ENCODE measurements around the gene MAP3K5. TPM values are rescaled to one million over a fixed set of nuclear protein-coding genes. Genes with fewer than 3 reads are reported as not detected.

The MAP3K5 gene
- total RNA-seq, 3 donors from 2014 or later (not counting 1 experiment from before 2014, with no cell fraction given) = 19.7 to 36.7 (median 35.4) TPM

- Histone ChIP-seq H3K27me3 (ENCODE audit: control insufficient read depth, insufficient read depth, low read length) (no peaks in the 10 kb centered on the region), H3K27ac (ENCODE audit: low read length) (no peak overlapping the region), H3K4me3 (ENCODE audit: low read length) (no peak overlapping the region), H3K36me3 (ENCODE audit: control insufficient read depth, insufficient read depth, low read length) (no peaks in the 10 kb centered on the region), H3K9me3 (ENCODE audit: control insufficient read depth, insufficient read depth, low read length) (no peaks in the 10 kb centered on the region), H3K4me1 (ENCODE audit: control insufficient read depth, insufficient read depth, low read length) (no peaks in the 10 kb centered on the region)
- no peaks in the 10 kb centered on the region for H3K36me3 Mint-ChIP-seq
- TF ChIP-seq, protein P1, sequence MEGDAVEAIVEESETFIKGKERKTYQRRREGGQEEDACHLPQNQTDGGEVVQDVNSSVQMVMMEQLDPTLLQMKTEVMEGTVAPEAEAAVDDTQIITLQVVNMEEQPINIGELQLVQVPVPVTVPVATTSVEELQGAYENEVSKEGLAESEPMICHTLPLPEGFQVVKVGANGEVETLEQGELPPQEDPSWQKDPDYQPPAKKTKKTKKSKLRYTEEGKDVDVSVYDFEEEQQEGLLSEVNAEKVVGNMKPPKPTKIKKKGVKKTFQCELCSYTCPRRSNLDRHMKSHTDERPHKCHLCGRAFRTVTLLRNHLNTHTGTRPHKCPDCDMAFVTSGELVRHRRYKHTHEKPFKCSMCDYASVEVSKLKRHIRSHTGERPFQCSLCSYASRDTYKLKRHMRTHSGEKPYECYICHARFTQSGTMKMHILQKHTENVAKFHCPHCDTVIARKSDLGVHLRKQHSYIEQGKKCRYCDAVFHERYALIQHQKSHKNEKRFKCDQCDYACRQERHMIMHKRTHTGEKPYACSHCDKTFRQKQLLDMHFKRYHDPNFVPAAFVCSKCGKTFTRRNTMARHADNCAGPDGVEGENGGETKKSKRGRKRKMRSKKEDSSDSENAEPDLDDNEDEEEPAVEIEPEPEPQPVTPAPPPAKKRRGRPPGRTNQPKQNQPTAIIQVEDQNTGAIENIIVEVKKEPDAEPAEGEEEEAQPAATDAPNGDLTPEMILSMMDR (IDR thresholded peaks at IDR 0.05) = no peak
- H3K4me3 Mint-ChIP-seq = no peak overlapping the region
- H3K27ac Mint-ChIP-seq = no peak overlapping the region
- H3K27me3 Mint-ChIP-seq (ENCODE audit: low read depth in 2 of 2) = peaks cover 9 to 26% of the 10 kb centered on the region in 2 donors
- peaks cover 6 to 9% of the 10 kb centered on the region in 2 donors for H3K4me1 Mint-ChIP-seq
- no peaks in the 10 kb centered on the region for H3K9me3 Mint-ChIP-seq
- ATAC-seq (peak; percentile 53 to 78 (median 64)), DNase-seq (peak in 1 of 2 donors; percentile 58)
- intact Hi-C loops (cut with micrococcal nuclease) = no loop called here
- 17% methylated on average over 14 of the region's 16 CpGs for WGBS (ENCODE audit: insufficient coverage)
Observed at GRCh38 chr6:136526196-136526930, 265.9 kb downstream of the MAP3K5 start.

- H3K4me1 ChIP-seq (ENCODE audit: control insufficient read depth, insufficient read depth, low read length) = no peaks in the 10 kb centered on the region
- TF ChIP-seq, protein P1 (IDR thresholded peaks at IDR 0.05) = no peak
- Mint-ChIP-seq H3K27ac (no peak overlapping the region), H3K36me3 (no peaks in the 10 kb centered on the region), H3K9me3 (no peaks in the 10 kb centered on the region), H3K27me3 (ENCODE audit: low read depth in 2 of 2) (peaks cover 10 to 27% of the 10 kb centered on the region in 2 donors), H3K4me3 (no peak overlapping the region), H3K4me1 (peaks cover 6 to 9% of the 10 kb centered on the region in 2 donors)
- DNase-seq (no peak), ATAC-seq (no peak)
- no peaks in the 10 kb centered on the region for H3K27me3 ChIP-seq (ENCODE audit: control insufficient read depth, insufficient read depth, low read length)
- H3K36me3 ChIP-seq (ENCODE audit: control insufficient read depth, insufficient read depth, low read length) = no peaks in the 10 kb centered on the region
- H3K4me3 ChIP-seq (ENCODE audit: low read length) = no peak overlapping the region
- no peaks in the 10 kb centered on the region for H3K9me3 ChIP-seq (ENCODE audit: control insufficient read depth, insufficient read depth, low read length)
- WGBS (ENCODE audit: insufficient coverage) = 31% methylated on average over 7 of the region's 8 CpGs
- H3K27ac ChIP-seq (ENCODE audit: low read length) = no peak overlapping the region
- intact Hi-C loops (cut with micrococcal nuclease) = no loop called here
Observed at GRCh38 chr6:136525586-136526195, 266.6 kb downstream of the MAP3K5 start.

- Mint-ChIP-seq H3K9me3 (no peaks in the 10 kb centered on the region), H3K36me3 (no peaks in the 10 kb centered on the region), H3K27ac (no peak overlapping the region), H3K27me3 (ENCODE audit: low read depth in 2 of 2) (peaks cover 16 to 34% of the 10 kb centered on the region in 2 donors), H3K4me3 (no peak overlapping the region), H3K4me1 (peaks cover 6 to 9% of the 10 kb centered on the region in 2 donors)
- H3K27ac ChIP-seq (ENCODE audit: low read length) = no peak overlapping the region
- H3K4me3 ChIP-seq (ENCODE audit: low read length) = no peak overlapping the region
- no peaks in the 10 kb centered on the region for H3K4me1 ChIP-seq (ENCODE audit: control insufficient read depth, insufficient read depth, low read length)
- WGBS (ENCODE audit: insufficient coverage) = 36% methylated on average over 2 of the region's 2 CpGs
- DNase-seq (no peak), ATAC-seq (no peak)
- H3K9me3 ChIP-seq (ENCODE audit: control insufficient read depth, insufficient read depth, low read length) = no peaks in the 10 kb centered on the region
- TF ChIP-seq, protein P1 (IDR thresholded peaks at IDR 0.05) = no peak
- no peaks in the 10 kb centered on the region for H3K27me3 ChIP-seq (ENCODE audit: control insufficient read depth, insufficient read depth, low read length)
- no peaks in the 10 kb centered on the region for H3K36me3 ChIP-seq (ENCODE audit: control insufficient read depth, insufficient read depth, low read length)
- intact Hi-C loops (cut with micrococcal nuclease) = no loop called here
Observed at GRCh38 chr6:136524936-136525413, 267.3 kb downstream of the MAP3K5 start.

Measured in natural killer cell (primary cell).